Activated CD8-positive, alpha-beta T cell treated with anti-CD3 and anti-CD28 coated beads for 36 hours (primary cell): ENCODE results near the gene CYS1. TPM values are rescaled to one million over a fixed set of nuclear protein-coding genes. Genes with fewer than 3 reads are reported as not detected.
A peak's percentile ranks its signal among the peaks of the same experiment; 100 is the strongest.

Experiments used
- ATAC-seq: fragments of 200-7000 bp; cut with Tn5 transposase; one replicate; pipeline ENCODE4 v1.10.0; 2021; ENCODE audit warnings: mild to moderate bottlenecking, moderate library complexity
- CTCF ChIA-PET: fragments of 350-600 bp; sonication (Branson Sonifier 250); formaldehyde crosslinking; loops from one replicate; lab custom pipeline; 2021; ENCODE audit warnings: antibody characterized with exemption; lab: Charles Lee
- POLR2A ChIA-PET: fragments of 350-600 bp; sonication (Branson Sonifier 250); formaldehyde crosslinking; loops from one replicate; lab custom pipeline; 2021; ENCODE audit warnings: antibody characterized with exemption; lab: Charles Lee
- DNase-seq: peaks from one replicate; pipeline ENCODE4 v3.0.0-alpha.2; 2020
- H3K27ac Mint-ChIP-seq: one replicate; pipeline ENCODE4 v1.8.0; 2021; ENCODE audit warnings: mild to moderate bottlenecking, mixed read lengths
- H3K27me3 Mint-ChIP-seq: one replicate; pipeline ENCODE4 v1.8.0; 2021; ENCODE audit warnings: mixed read lengths
- H3K36me3 Mint-ChIP-seq: one replicate; pipeline ENCODE4 v1.8.0; 2021; ENCODE audit warnings: low read depth, mixed read lengths
- H3K4me1 Mint-ChIP-seq: one replicate; pipeline ENCODE4 v1.8.0; 2021; ENCODE audit warnings: low read depth, mixed read lengths
- H3K4me3 Mint-ChIP-seq: one replicate; pipeline ENCODE4 v1.8.0; 2021; ENCODE audit warnings: mild to moderate bottlenecking, moderate library complexity, mixed read lengths
- H3K9me3 Mint-ChIP-seq: one replicate; pipeline ENCODE4 v1.8.0; 2021; ENCODE audit warnings: mixed read lengths
- CTCF ChIP-seq: fragments of 200-600 bp; IDR thresholded peaks from one replicate; pipeline ENCODE4 v1.8.0; 2022; ENCODE audit warnings: antibody characterized with exemption, mild to moderate bottlenecking
- intact Hi-C: fragments of 100-400 bp; cut with micrococcal nuclease; formaldehyde crosslinking; loops from one replicate; pipeline ENCODE4 v1.10.0; 2022
- total RNA-seq, 2 experiments: library from RNA; stranded (reverse); gene quantifications; one replicate each; pipeline ENCODE4 v1.2.3, GENCODE V29; 2021

Gene CYS1
- total RNA-seq, 2 experiments from 2014 or later, result 0.11 to 0.32 TPM

- Mint-ChIP-seq H3K27me3 (peaks cover 2% of the 10 kb centered on the region), H3K9me3 (no peaks in the 10 kb centered on the region), H3K36me3 (peaks cover 15% of the 10 kb centered on the region), H3K4me1 (peaks cover 6% of the 10 kb centered on the region), H3K4me3 (no peak overlapping the region), H3K27ac (no peak overlapping the region)
- intact Hi-C loops, result no loop called here
- ChIA-PET CTCF (interaction anchor here (1.9 kb wide), 1 partner anchor 18 kb away, joined by 5 read pairs; no protein-coding TSS in a partner anchor), POLR2A (no interaction called here)
- no peak for DNase-seq
- ATAC-seq, result no peak
- TF ChIP-seq CTCF, result no peak
Measured at GRCh38 chr2:10054424-10054823, 25.8 kb downstream of the CYS1 start.

GRCh38 chr2:10053351-10053750 is 26.9 kb downstream of the CYS1 start:
- no peaks in the 10 kb centered on the region for H3K9me3 Mint-ChIP-seq
- peaks cover 6% of the 10 kb centered on the region for H3K4me1 Mint-ChIP-seq
- ChIA-PET CTCF (interaction anchor here (2.8 to 3.4 kb wide), 3 partner anchors 19 to 240 kb away, joined by 9 to 27 read pairs (median 11); no protein-coding TSS in a partner anchor), POLR2A (no interaction called here)
- DNase-seq, result no peak
- TF ChIP-seq CTCF, result no peak
- H3K27me3 Mint-ChIP-seq, result peaks cover 2% of the 10 kb centered on the region
- H3K36me3 Mint-ChIP-seq, result peaks cover 18% of the 10 kb centered on the region
- no peak for ATAC-seq
- intact Hi-C loops, result no loop called here
- H3K27ac Mint-ChIP-seq, result no peak overlapping the region
- H3K4me3 Mint-ChIP-seq, result no peak overlapping the region

- no peak overlapping the region for H3K27ac Mint-ChIP-seq
- peaks cover 20% of the 10 kb centered on the region for H3K36me3 Mint-ChIP-seq
- POLR2A ChIA-PET, result interaction anchor here (1.0 kb wide), 1 partner anchor 67 kb away, joined by 3 read pairs; no protein-coding TSS in a partner anchor
- H3K9me3 Mint-ChIP-seq, result no peaks in the 10 kb centered on the region
- peaks cover 4% of the 10 kb centered on the region for H3K4me1 Mint-ChIP-seq
- no peak overlapping the region for H3K4me3 Mint-ChIP-seq
- no peak for TF ChIP-seq CTCF
- intact Hi-C loops, result no loop called here
- DNase-seq (no peak), ATAC-seq (no peak)
- peaks cover 2% of the 10 kb centered on the region for H3K27me3 Mint-ChIP-seq
- CTCF ChIA-PET, result interaction anchor here (0.8 to 3.4 kb wide), 6 partner anchors 20 to 239 kb away, joined by 3 to 27 read pairs (median 6); no protein-coding TSS in a partner anchor
Measured at GRCh38 chr2:10052216-10052615, 28.0 kb downstream of the CYS1 start.

- Mint-ChIP-seq H3K4me3 (no peak overlapping the region), H3K4me1 (peaks cover 5% of the 10 kb centered on the region), H3K9me3 (no peaks in the 10 kb centered on the region), H3K36me3 (peaks cover 16% of the 10 kb centered on the region), H3K27ac (no peak overlapping the region), H3K27me3 (no peaks in the 10 kb centered on the region)
- no peak for ATAC-seq
- CTCF ChIA-PET, result interaction anchor here (0.6 to 8.9 kb wide), 25 partner anchors 9 to 360 kb away, joined by 3 to 127 read pairs (median 5); no protein-coding TSS in a partner anchor
- intact Hi-C loops, result loop anchor here (1.0 kb wide), 1 partner anchor 64 kb away; no protein-coding TSS in a partner anchor
- peak; percentile 78 for TF ChIP-seq CTCF
- POLR2A ChIA-PET, result interaction anchor here (1.0 to 1.5 kb wide), 5 partner anchors 13 to 233 kb away, joined by 3 to 5 read pairs (median 4); partner anchors contain the start of gene TAF1B
- no peak for DNase-seq
Measured at GRCh38 chr2:10048501-10049171, 31.6 kb downstream of the CYS1 start.
